ENCODE measurements around the gene ZNF683. TPM values are rescaled to one million over a fixed set of nuclear protein-coding genes. Genes with fewer than 3 reads are reported as not detected.

Gene ZNF683
- total and polyA plus RNA-seq, 10 of the 15 experiments (the other 5 are each of a cell fraction or from before 2014, with no cell fraction given): not detected

GRCh38 chr1:26353210-26353859 is 19.2 kb downstream of the ZNF683 start (continued):
- no peak for TF ChIP-seq JUNB (IDR thresholded peaks at IDR 0.05)

- CTCF ChIA-PET: no interaction called here
- Histone ChIP-seq H3K9ac (ENCODE audit: control insufficient read depth, insufficient read depth, low read length) (no peak overlapping the region), H3K9me3 (replicated peaks; ENCODE audit: control insufficient read depth, insufficient read depth, low read length) (no peaks in the 10 kb centered on the region), H3K4me1 (ENCODE audit: control insufficient read depth, insufficient read depth, low read length) (no peaks in the 10 kb centered on the region), H3K79me2 (ENCODE audit: control insufficient read depth, insufficient read depth, low read length) (no peaks in the 10 kb centered on the region), H3K27ac (ENCODE audit: control insufficient read depth, insufficient read depth) (no peak overlapping the region), H4K20me1 (ENCODE audit: control insufficient read depth, insufficient read depth) (no peaks in the 10 kb centered on the region), H3K4me2 (ENCODE audit: control insufficient read depth, insufficient read depth) (no peak overlapping the region), H3K27me3 (replicated peaks in 1 of 2; ENCODE audit: control insufficient read depth in 2 of 2, insufficient read depth in 2 of 2, low read length in 1 of 2) (no peaks in the 10 kb centered on the region; a peak in 1 of 4 replicates), H3K4me3 (no peak overlapping the region), H3K36me3 (ENCODE audit: control insufficient read depth in 2 of 2, insufficient read depth in 2 of 2, low read length in 1 of 2) (no peaks in the 10 kb centered on the region), H2AFZ (ENCODE audit: control insufficient read depth, low read depth, low read length) (no peak overlapping the region)
- no peak for ATAC-seq
- no peak for FAIRE-seq
- RAD21 ChIA-PET (ENCODE audit: unreplicated experiment): no interaction called here
- intact Hi-C loops (cut with micrococcal nuclease; ENCODE audit: unreplicated experiment) (no loop called here), in situ Hi-C loops (cut with MboI) (no loop called here)
- no TSS peak for BruUV-seq (replicated peaks)
- TF ChIP-seq TCF12 (IDR thresholded peaks at IDR 0.05; ENCODE audit: low read depth, low read length) (no peak), TCF7 (IDR thresholded peaks at IDR 0.05; ENCODE audit: borderline replicate concordance) (no peak), ZNF592 (IDR thresholded peaks at IDR 0.05) (no peak), NR2C1 (IDR thresholded peaks at IDR 0.05) (no peak), MTA2 (IDR thresholded peaks at IDR 0.05; ENCODE audit: low read depth) (no peak), BCL11A (IDR thresholded peaks at IDR 0.05; ENCODE audit: low read depth, low read length) (no peak), NRF1 (conservative IDR thresholded peaks at IDR 0.05; ENCODE audit: low read depth, low read length) (no peak), NKRF (conservative IDR thresholded peaks at IDR 0.05) (no peak), MYC (IDR thresholded peaks at IDR 0.05; ENCODE audit: insufficient read depth, insufficient read length, insufficient replicate concordance, low read length, severe bottlenecking) (no peak), JUND (IDR thresholded peaks at IDR 0.05; ENCODE audit: low read depth, low read length) (no peak), SMAD1 (IDR thresholded peaks at IDR 0.05; ENCODE audit: low read depth, partially characterized antibody) (no peak), ZBED1 (IDR thresholded peaks at IDR 0.05; ENCODE audit: borderline replicate concordance) (no peak)
- POLR2A ChIA-PET: no interaction called here
- DNase-seq (ENCODE audit: low read depth, low spot score): no peak
- SMC1A ChIA-PET (ENCODE audit: uncharacterized antibody, unreplicated experiment): interaction anchor here (0.6 kb wide), 1 partner anchor 117 kb away, joined by 3 read pairs; no protein-coding TSS in a partner anchor
- 28% methylated on average over 5 of the region's 5 CpGs for WGBS (ENCODE audit: insufficient coverage, insufficient replicate concordance, low lambda C conversion rate, missing lambda C conversion rate)
Observed at GRCh38 chr1:26352338-26352679, 20.2 kb downstream of the ZNF683 start.
